Ascending aorta (tissue), 2 donors: ENCODE measurements around the gene CNRIP1. TPM values are rescaled to one million over a fixed set of nuclear protein-coding genes. Genes with fewer than 3 reads are reported as not detected.

Experiments used
- DNase-seq, 2 donors: peaks; one replicate each; pipeline ENCODE4 v3.0.0-alpha.2; 2019; ENCODE audit warnings: low spot score in 2 of 2
- H3K27ac ChIP-seq, 2 donors: fragments of 200-600 bp; sonication (generic); one replicate each; pipeline ENCODE4 v1.5.1; 2016 to 2017; ENCODE audit warnings: mild to moderate bottlenecking in 1 of 2
- H3K27me3 ChIP-seq: fragments of 200-600 bp; sonication (generic); one replicate; pipeline ENCODE4 v1.5.1; 2017
- H3K36me3 ChIP-seq, 2 donors: fragments of 200-600 bp; sonication (generic); one replicate each; pipeline ENCODE4 v1.5.1; 2016
- H3K4me1 ChIP-seq, 2 donors: fragments of 200-600 bp; sonication (generic); one replicate each; pipeline ENCODE4 v1.5.1; 2016 to 2017; ENCODE audit warnings: mild to moderate bottlenecking in 1 of 2
- H3K4me3 ChIP-seq, 2 donors: fragments of 200-600 bp; sonication (generic); one replicate each; pipeline ENCODE4 v1.5.1; 2016 to 2017; ENCODE audit warnings: mild to moderate bottlenecking in 1 of 2
- H3K9me3 ChIP-seq, 2 donors: fragments of 200-600 bp; sonication (generic); one replicate each; pipeline ENCODE4 v1.5.1; 2016
- CTCF ChIP-seq, 3 experiments: fragments of 200-600 bp in 2 of 3; fragments of 450-650 bp in 1 of 3; sonication (generic) in 2 of 3; IDR thresholded peaks; one replicate each; pipeline ENCODE4 v1.5.1; 2016 to 2019; ENCODE audit warnings: antibody characterized with exemption in 3 of 3, mild to moderate bottlenecking in 1 of 3, moderate library complexity in 1 of 3
- intact Hi-C: fragments of 100-400 bp; cut with DNase I; formaldehyde crosslinking; loops from one replicate; pipeline ENCODE4 v1.15.1; 2023
- total RNA-seq: library from RNA; depleted of rRNA; stranded (reverse); fragments of >200 nt; gene quantifications from one replicate; pipeline ENCODE4 v1.1.0, GENCODE V29; 2016

The CNRIP1 gene
- total RNA-seq, 1 donor from 2014 or later = 37.7 TPM

- intact Hi-C loops = no loop called here
- Histone ChIP-seq H3K27ac (no peak overlapping the region), H3K36me3 (no peaks in the 10 kb centered on the region), H3K27me3 (no peaks in the 10 kb centered on the region), H3K4me3 (no peak overlapping the region), H3K9me3 (no peaks in the 10 kb centered on the region), H3K4me1 (no peaks in the 10 kb centered on the region)
- DNase-seq = no peak
- TF ChIP-seq CTCF (IDR thresholded peaks at IDR 0.05) = no peak
Measured at GRCh38 chr2:68263632-68264031, 56.1 kb downstream of the CNRIP1 start.

- Histone ChIP-seq H3K4me3 (no peak overlapping the region), H3K36me3 (no peaks in the 10 kb centered on the region), H3K27ac (no peak overlapping the region), H3K9me3 (no peaks in the 10 kb centered on the region), H3K4me1 (peaks cover 0 to 10% of the 10 kb centered on the region in 2 donors), H3K27me3 (no peaks in the 10 kb centered on the region)
- intact Hi-C loops = loop anchor here (10.0 kb wide), 4 partner anchors 576 to 1996 kb away; partner anchors contain the start of genes ETAA1 and PCYOX1
- no peak for DNase-seq
- TF ChIP-seq CTCF (IDR thresholded peaks at IDR 0.05) = no peak
Measured at GRCh38 chr2:68258851-68259250, 60.9 kb downstream of the CNRIP1 start.

GRCh38 chr2:68256093-68256450 lies 63.7 kb downstream of the CNRIP1 start:
- Histone ChIP-seq H3K9me3 (no peaks in the 10 kb centered on the region), H3K4me3 (no peak overlapping the region), H3K27ac (no peak overlapping the region), H3K4me1 (peaks cover 0 to 14% of the 10 kb centered on the region in 2 donors), H3K27me3 (no peaks in the 10 kb centered on the region), H3K36me3 (no peaks in the 10 kb centered on the region)
- intact Hi-C loops = loop anchor here (10.0 kb wide), 4 partner anchors 579 to 1999 kb away; partner anchors contain the start of genes ETAA1 and PCYOX1
- TF ChIP-seq CTCF (IDR thresholded peaks at IDR 0.05) = no peak
- DNase-seq = no peak

GRCh38 chr2:68253219-68254068 lies 66.3 kb downstream of the CNRIP1 start:
- H3K9me3 ChIP-seq = no peaks in the 10 kb centered on the region
- no peaks in the 10 kb centered on the region for H3K27me3 ChIP-seq
- intact Hi-C loops = loop anchor here (5.0 to 10.0 kb wide), 6 partner anchors 184 to 2001 kb away; partner anchors contain the start of genes ETAA1, MEIS1 and PCYOX1
- H3K36me3 ChIP-seq = no peaks in the 10 kb centered on the region
- H3K4me1 ChIP-seq = peaks cover 3 to 29% of the 10 kb centered on the region in 2 donors
- H3K27ac ChIP-seq = peak overlapping the region; percentile 97 to 100
- DNase-seq = no peak
- TF ChIP-seq CTCF (IDR thresholded peaks at IDR 0.05) = no peak
- H3K4me3 ChIP-seq = peak overlapping the region; percentile 91 to 99

- DNase-seq = peak; percentile 81 to 97
- H3K27ac ChIP-seq = peak within 1 kb of the TSS; percentile 97 to 100
- H3K4me3 ChIP-seq = peak within 1 kb of the TSS; percentile 91 to 99
- H3K4me1 ChIP-seq = peaks cover 3 to 36% of the 10 kb centered on the region in 2 donors
- intact Hi-C loops = loop anchor here (1.0 to 10.0 kb wide), 8 partner anchors 56 to 2002 kb away; partner anchors contain the start of genes ETAA1, MEIS1, PCYOX1 and PNO1
- no peaks in the 10 kb centered on the region for H3K27me3 ChIP-seq
- no peak for TF ChIP-seq CTCF (IDR thresholded peaks at IDR 0.05)
- H3K36me3 ChIP-seq = no peaks in the 10 kb centered on the region
- no peaks in the 10 kb centered on the region for H3K9me3 ChIP-seq
Measured at GRCh38 chr2:68252400-68253218, 67.1 kb downstream of the CNRIP1 start, which contains the start of gene PPP3R1. Gene PPP3R1 (minus strand): TSS chr2:68252532. CDS start chr2:68252127, 405 bp downstream.
